A375 (cell line): ENCODE data around the gene MRPL10. TPM values are rescaled to one million over a fixed set of nuclear protein-coding genes. Genes with fewer than 3 reads are reported as not detected.

Source experiments
- total RNA-seq: library from RNA; depleted of rRNA; stranded (reverse); fragments of >200 nt; shearing (Covaris generic); gene quantifications from 2 replicates; pipeline ENCODE4 v1.2.3, GENCODE V29; 2014; rRNA removed

MRPL10 gene
- 49.2 and 50.4 TPM in 2 replicates for total RNA-seq

DNA sequence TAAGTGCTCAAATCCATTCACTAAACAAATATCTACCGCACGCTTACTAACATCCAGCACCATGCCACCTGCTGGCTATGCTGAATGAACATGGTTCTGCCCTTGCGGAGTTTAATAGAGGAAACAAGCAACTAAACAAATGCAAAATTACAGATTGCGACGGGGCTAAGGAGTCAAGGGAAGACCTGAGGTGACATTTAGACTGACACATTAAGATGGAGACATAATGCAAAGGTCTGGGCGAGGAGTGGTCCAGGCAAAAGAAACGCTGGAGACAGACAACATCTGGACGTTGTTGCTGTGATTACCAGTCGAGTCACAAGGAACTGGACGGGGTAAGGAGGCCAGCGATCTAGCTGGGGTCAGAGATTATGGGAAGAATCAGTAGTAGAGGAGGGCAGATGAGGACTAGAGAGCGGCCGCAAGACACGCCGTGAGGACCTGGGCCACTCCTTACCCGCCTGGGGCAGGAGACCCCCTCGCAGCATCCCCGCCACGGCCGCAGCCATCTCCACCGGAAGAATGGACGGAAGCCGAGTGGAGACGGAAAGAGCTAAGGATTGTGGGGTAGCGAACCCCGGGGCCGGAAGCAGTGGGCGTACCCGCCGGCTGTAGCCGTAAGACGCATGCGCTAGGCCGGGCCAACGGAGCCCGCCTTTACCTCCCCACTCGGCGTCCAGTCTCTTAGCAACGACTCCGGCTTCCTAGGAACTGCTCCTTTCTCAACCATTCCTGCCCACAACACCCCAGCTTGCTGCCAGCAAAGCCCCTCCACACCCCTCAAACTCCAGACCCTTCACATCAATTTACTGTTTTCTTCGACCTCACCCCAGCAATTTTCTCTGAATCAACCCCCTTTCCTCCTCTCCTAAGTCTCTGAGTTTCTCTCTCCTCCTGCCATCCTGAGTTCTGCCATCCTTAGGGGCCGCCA is at the start of gene MRPL10, which contains the start of gene LRRC46:
Gene MRPL10, minus strand, starts transcription at position 539 of the 931 bp plus-strand sequence. Its CDS starts 30 bp downstream, at position 509.
Gene LRRC46, plus strand, starts transcription at position 668 of the 931 bp plus-strand sequence. CDS start 320 bp downstream, outside the sequence.

DNA sequence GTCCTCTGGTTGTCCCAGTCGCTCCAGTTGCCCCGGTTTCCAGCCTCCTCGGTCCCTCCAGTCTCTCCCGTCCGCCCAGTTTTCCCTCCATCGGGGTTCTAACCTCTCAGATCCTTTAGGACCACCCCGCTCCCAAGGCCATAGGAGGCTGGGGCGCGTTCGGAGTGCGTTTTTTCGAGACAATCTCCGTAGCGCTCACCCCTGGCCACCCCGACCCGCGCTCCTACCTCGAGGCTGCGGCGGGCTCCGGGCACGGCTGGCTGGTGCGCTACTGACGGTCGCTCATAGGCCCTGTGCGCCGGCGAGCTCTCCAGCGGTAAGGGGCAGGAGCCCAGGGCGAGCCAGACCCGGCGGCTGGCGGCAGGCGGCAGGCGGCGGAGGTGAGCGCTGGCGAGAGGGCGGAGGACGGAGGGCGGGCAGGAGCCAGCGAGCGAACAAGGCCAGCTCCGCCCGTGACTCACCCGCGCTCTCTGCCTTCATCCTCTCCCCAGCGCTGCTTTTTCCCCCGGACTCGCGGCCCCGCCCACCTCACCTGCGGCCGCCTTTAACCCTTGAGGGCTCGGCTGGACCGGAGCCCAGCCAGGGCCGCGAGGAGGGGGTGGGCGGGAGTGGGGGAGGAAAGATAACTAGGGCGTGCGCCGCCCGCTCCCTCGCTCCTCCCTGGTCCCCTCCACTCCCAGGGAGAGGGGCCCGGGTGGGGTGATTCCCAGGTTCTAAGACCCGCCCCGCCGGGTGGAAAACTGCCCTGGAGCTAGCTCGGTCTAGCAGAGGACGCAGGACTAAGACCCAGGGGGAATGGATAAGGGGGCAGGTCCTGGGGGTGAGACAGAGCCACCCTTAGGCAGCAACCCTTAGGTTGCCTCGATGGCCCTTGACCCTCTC is 19.6 kb upstream of the MRPL10 start, which contains the start of gene SP6:
Gene SP6, minus strand, starts transcription at position 472 of the 882 bp plus-strand sequence. CDS start 2,734 bp downstream, outside the sequence.

DNA sequence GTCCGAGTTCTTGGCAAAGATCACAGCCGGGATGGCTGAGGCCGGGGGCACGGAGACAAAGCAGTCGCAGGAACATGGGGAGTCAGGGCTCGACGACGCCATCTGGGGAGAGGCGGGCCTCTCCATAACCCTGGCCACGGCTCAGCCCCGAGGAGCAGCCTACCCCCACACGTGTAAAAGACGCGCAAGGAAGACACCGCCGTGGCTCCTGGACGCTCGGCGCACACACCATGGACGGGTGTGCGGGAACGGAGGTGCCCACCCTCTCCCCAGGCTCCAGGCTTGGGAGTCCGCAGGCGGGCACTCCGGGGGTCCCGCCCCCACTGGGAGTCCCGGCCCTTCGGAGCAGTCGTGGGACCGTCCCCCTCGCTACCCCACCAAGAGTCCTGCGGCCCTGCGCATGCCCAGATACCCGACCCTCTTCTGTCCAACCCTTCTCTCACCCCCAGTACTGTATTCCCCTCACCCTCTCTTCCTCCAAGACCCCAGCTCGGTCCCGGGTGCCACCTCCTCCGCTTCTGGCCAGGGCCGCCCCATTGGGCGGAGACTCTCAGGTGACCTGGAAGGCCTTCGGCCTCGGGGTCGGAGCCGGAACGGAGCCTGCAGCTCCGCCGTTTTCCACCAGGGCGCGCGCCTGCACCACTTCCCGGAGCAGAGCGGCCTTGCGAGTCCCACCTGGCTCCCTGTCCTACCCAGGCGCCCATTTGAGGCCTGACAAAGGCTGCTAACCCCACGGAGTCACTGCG is 9.6 kb upstream of the MRPL10 start, which contains the start of gene SCRN2:
Gene SCRN2, minus strand, starts transcription at position 532 of the 746 bp plus-strand sequence. Its CDS starts 430 bp downstream, at position 102.

DNA sequence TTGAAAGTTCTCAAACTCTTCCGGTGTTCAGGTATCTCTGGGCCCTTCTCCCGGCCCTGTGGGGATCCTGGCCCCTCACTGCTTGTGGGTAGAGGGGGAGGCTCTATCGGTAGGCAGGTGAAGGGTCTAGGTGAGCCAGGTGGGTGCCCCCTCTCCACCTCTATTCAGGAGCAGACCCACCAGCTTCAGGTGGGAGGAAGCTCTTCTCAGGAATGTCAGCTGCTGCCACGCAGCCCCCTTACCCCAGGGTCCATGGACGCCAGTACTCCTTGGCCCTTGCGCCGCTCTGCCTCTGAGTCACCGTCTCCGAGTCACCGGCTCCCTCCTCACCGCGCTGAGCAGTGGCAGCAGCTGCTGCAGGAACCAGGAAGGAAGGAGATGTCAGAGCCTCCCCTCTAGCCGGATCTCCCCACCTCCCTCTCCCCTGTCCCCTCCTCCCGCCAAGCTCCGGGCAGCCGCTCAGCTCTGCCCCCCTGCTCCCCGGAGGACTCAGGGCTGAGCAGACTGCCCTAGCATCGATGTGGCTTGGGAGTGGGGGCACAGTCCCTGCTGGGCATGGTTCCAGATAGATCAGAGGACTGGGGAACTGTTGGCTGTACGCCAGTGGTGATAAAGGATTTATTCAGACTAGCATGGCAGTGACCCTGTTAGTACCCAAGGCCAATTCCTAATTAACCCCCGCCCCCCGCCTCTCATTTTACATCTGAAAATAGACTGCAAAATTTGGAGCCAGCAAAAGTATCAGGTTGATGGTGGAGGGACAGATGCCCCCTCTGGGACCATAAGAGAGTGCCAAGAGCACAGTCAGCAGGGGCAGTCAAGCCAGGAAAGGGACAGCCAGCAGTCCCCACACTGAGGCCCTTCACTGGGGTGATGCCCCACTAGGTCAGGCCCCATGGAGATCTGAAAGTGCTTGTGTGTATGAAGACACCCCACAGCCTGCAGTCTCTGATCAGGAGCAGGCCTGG is 9.6 kb downstream of the MRPL10 start, which contains the start of gene OSBPL7:
Gene OSBPL7, minus strand, starts transcription at position 371 of the 968 bp plus-strand sequence. CDS start 1,516 bp downstream, outside the sequence.

Other genes with a start within 250 kb of the MRPL10 start
- gene KPNB1, start 181.6 kb downstream of the MRPL10 start, total RNA-seq = 293 and 396 TPM in 2 replicates
- 4.7 and 10.4 TPM in 2 replicates for gene TBKBP1, start 137.4 kb downstream of the MRPL10 start, total RNA-seq
- not detected in 2 replicates for gene TBX21, start 98.3 kb downstream of the MRPL10 start, total RNA-seq
- 8.3 and 11.6 TPM in 2 replicates for gene OSBPL7, start 9.7 kb downstream of the MRPL10 start, total RNA-seq
- gene LRRC46, start 129 bp upstream of the MRPL10 start, total RNA-seq = 0.32 and 0.98 TPM in 2 replicates
- 33.2 and 39.8 TPM in 2 replicates for gene SCRN2, start 9.7 kb upstream of the MRPL10 start, total RNA-seq
- gene SP6, start 19.6 kb upstream of the MRPL10 start, total RNA-seq = 0.21 TPM in 1 of 2 replicates, not detected in the other
- 4.0 and 5.4 TPM in 2 replicates for gene SP2, start 64.7 kb upstream of the MRPL10 start, total RNA-seq
- gene PNPO, start 110.0 kb upstream of the MRPL10 start, total RNA-seq = 25.3 and 32.4 TPM in 2 replicates
- gene PRR15L, start 126.3 kb upstream of the MRPL10 start, total RNA-seq = not detected in 2 replicates
- gene CDK5RAP3, start 139.6 kb upstream of the MRPL10 start, total RNA-seq = 127 TPM in 2 replicates
- gene COPZ2, start 206.3 kb upstream of the MRPL10 start, total RNA-seq = 24.2 and 30.2 TPM in 2 replicates
- 70.7 and 79.1 TPM in 2 replicates for gene NFE2L1, start 216.8 kb upstream of the MRPL10 start, total RNA-seq